ENCODE results near the gene TCF12.

DNA sequence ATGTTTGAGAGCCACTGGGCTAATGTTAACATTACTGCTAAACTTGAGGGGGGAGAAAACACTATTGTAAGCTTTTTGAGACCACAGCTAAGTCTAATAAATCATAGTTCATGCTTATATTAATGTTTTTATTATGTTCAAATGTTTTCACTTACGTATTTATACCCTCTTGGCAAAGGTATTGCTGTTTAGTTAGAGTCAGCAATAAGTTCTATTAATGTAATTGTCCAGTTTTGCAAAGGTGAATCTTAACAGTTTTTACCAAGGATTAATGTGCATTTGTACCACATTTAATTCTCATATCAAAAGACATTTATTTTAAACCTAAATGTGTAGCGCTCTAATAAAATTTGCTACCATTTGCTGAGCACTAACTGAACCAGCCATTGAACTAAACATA is 251.2 kb downstream of the TCF12 start:
- TF ChIP-seq, protein P1, sequence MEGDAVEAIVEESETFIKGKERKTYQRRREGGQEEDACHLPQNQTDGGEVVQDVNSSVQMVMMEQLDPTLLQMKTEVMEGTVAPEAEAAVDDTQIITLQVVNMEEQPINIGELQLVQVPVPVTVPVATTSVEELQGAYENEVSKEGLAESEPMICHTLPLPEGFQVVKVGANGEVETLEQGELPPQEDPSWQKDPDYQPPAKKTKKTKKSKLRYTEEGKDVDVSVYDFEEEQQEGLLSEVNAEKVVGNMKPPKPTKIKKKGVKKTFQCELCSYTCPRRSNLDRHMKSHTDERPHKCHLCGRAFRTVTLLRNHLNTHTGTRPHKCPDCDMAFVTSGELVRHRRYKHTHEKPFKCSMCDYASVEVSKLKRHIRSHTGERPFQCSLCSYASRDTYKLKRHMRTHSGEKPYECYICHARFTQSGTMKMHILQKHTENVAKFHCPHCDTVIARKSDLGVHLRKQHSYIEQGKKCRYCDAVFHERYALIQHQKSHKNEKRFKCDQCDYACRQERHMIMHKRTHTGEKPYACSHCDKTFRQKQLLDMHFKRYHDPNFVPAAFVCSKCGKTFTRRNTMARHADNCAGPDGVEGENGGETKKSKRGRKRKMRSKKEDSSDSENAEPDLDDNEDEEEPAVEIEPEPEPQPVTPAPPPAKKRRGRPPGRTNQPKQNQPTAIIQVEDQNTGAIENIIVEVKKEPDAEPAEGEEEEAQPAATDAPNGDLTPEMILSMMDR (IDR thresholded peaks at IDR 0.05) = no peak
- no peak for TF ChIP-seq EZH2phosphoT487 (IDR thresholded peaks at IDR 0.05)
